Activated T-cell treated with anti-CD3 and anti-CD28 coated beads, Interleukin-2, amount 50 U/mL, for 24 hours (primary cell): ENCODE results near the gene WDR20.
"Not testable (repeated sequence)": the region's sequence is repeated elsewhere in the genome, so short reads cannot be mapped to it uniquely, and the experiment has no call there.

Experiments used
- DNase-seq: peaks from one replicate; pipeline ENCODE4 v3.0.0-alpha.2; 2020
- H3K27ac Mint-ChIP-seq: 2 replicates; pipeline ENCODE4 v1.8.0; 2020; ENCODE audit warnings: mild to moderate bottlenecking, mixed read lengths
- H3K27me3 Mint-ChIP-seq: 2 replicates; pipeline ENCODE4 v1.8.0; 2020; ENCODE audit warnings: mixed read lengths
- H3K36me3 Mint-ChIP-seq: 2 replicates; pipeline ENCODE4 v1.8.0; 2020; ENCODE audit warnings: low read depth, mixed read lengths
- H3K4me1 Mint-ChIP-seq: 2 replicates; pipeline ENCODE4 v1.8.0; 2020; ENCODE audit warnings: low read depth, mixed read lengths
- H3K4me3 Mint-ChIP-seq: 2 replicates; pipeline ENCODE4 v1.8.0; 2020; ENCODE audit warnings: mild to moderate bottlenecking, moderate library complexity, mixed read lengths
- H3K9me3 Mint-ChIP-seq: 2 replicates; pipeline ENCODE4 v1.8.0; 2020; ENCODE audit warnings: mixed read lengths

Gene WDR20

DNA sequence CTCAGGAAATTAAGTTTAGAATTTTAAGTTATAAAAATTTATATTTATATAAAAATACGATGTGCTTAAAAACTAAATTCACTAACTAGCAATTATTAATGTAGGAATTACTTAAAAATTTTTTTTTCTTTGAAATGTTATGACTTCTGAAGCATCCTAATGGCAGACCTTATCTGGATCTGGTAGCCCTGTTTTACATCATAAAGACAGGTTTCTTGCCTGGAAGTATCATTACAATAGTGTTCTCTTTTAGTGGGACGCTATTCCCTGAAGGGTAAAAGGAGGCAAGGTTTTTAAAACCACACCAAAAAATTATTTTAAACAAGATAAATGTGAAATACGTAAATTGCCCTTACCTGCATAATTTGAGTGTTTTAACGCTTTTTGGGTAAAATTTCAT, 2.1 kb downstream of the WDR20 start:
- H3K27ac Mint-ChIP-seq, result no peak overlapping the region
- no peaks in the 10 kb centered on the region for H3K27me3 Mint-ChIP-seq
- no peaks in the 10 kb centered on the region for H3K9me3 Mint-ChIP-seq
- no peak for DNase-seq
- peaks cover 51% of the 10 kb centered on the region for H3K36me3 Mint-ChIP-seq
- H3K4me3 Mint-ChIP-seq, result peak overlapping the region; percentile 4
- peaks cover 45% of the 10 kb centered on the region for H3K4me1 Mint-ChIP-seq

DNA sequence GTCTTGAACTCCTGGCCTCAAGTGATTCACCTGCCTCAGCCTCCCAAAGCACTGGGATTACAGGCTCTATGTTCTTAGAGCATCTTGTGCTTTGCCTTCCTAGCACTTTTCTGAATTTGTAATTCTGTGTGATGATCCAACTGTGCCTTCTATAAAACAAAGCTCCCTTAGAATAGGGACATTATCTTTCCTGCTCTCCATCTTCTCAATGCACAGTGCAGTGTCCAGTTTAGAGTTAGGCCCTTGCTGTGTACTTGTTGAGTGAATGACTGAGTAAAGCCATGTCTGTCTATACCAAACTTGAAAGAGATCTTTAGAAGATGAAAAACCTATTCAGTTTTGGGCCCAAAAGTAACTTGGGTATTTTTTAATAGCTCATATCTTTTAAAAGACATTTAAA, 5.2 kb downstream of the WDR20 start:
- H3K9me3 Mint-ChIP-seq, result no peaks in the 10 kb centered on the region
- no peaks in the 10 kb centered on the region for H3K27me3 Mint-ChIP-seq
- H3K4me3 Mint-ChIP-seq, result no peak overlapping the region
- peaks cover 54% of the 10 kb centered on the region for H3K36me3 Mint-ChIP-seq
- peaks cover 52% of the 10 kb centered on the region for H3K4me1 Mint-ChIP-seq
- no peak for DNase-seq
- H3K27ac Mint-ChIP-seq, result no peak overlapping the region

DNA sequence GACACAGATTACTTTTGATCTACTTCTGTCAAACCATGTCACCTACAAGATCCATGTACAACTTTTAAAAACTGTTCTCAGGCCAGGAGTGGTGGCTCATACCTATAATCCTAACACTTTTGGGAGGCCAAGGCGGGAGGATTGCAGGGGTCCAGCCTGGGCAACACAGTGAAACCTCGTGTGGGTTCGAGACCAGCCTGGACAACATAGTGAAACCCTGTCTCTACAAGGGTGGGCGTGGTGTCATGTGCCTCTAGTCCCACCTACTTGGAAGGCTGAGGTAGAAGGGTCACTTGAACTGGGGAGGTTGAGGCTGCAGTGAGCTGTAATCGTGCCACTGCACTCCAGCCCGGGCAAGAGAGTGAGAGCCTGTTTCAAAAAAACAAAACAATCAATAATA, 5.7 kb downstream of the WDR20 start:
- Mint-ChIP-seq H3K27ac (no peak overlapping the region), H3K4me3 (no peak overlapping the region), H3K4me1 (peaks cover 54% of the 10 kb centered on the region), H3K36me3 (peaks cover 52% of the 10 kb centered on the region), H3K27me3 (no peaks in the 10 kb centered on the region), H3K9me3 (no peaks in the 10 kb centered on the region)
- no peak for DNase-seq

DNA sequence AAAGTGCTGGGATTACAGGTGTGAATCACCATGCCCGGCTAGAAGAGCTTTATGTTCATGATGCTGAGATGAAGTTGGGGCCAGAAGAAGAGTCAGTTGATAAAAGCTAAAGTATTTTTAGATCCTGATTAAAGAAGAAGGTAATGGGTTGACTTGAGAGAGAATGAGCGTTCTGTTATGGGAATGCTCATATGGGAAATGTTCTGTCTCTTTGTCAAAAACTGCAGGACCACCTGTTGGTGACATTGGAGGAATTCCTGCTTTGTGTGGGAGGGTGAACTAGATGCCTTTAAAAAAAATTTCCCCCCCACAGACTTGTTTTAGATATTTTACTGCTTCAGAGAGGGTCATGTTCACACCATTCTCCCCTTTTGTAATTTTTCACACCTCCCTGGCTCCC, 6.7 kb downstream of the WDR20 start:
- H3K9me3 Mint-ChIP-seq, result no peaks in the 10 kb centered on the region
- no peak for DNase-seq
- H3K36me3 Mint-ChIP-seq, result peaks cover 56% of the 10 kb centered on the region
- peaks cover 46% of the 10 kb centered on the region for H3K4me1 Mint-ChIP-seq
- H3K27ac Mint-ChIP-seq, result peak overlapping the region; percentile 71
- no peaks in the 10 kb centered on the region for H3K27me3 Mint-ChIP-seq
- H3K4me3 Mint-ChIP-seq, result no peak overlapping the region

DNA sequence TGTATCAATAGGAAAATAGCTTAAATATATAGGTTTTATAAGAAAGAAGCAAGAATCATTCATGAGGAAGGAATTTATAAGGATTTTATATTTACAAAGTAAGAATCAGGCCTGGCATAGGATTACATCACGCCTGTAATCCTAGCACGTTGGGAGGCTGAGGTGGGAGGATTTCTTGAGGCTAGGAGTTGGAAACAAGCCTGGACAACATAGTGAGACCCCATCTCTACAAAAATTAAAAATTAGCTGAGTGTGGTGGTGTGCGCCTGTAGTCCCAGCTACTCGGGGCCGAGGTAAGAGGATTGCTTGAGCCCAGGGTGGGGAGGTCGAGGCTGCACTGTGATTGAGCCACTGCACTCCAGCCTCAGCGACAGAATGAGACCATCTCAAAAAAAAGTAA, 10.4 kb downstream of the WDR20 start:
- no peak overlapping the region for H3K27ac Mint-ChIP-seq
- H3K27me3 Mint-ChIP-seq, result no peaks in the 10 kb centered on the region
- no peaks in the 10 kb centered on the region for H3K9me3 Mint-ChIP-seq
- no peak for DNase-seq
- peaks cover 58% of the 10 kb centered on the region for H3K4me1 Mint-ChIP-seq
- H3K4me3 Mint-ChIP-seq, result no peak overlapping the region
- H3K36me3 Mint-ChIP-seq, result peaks cover 66% of the 10 kb centered on the region

DNA sequence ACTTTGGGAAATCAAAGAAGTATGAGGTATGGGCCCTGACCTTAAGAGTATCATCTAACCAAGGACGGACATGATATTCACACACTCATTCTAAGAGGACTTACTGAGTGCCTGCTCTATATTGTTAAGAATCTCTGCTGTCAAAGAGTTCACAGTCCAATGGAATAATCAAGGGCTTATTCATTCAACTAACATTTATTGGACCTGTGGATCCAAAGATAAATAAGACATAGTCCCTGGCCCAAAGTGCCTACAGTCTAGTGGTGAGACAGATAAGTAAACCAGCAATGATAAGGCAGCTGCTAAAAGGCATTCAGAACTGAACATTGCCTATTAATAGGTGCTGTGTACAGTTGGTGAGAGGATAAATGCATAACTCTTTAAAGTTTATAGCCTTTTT, 11.0 kb downstream of the WDR20 start:
- Mint-ChIP-seq H3K4me1 (peaks cover 54% of the 10 kb centered on the region), H3K27me3 (no peaks in the 10 kb centered on the region)

DNA sequence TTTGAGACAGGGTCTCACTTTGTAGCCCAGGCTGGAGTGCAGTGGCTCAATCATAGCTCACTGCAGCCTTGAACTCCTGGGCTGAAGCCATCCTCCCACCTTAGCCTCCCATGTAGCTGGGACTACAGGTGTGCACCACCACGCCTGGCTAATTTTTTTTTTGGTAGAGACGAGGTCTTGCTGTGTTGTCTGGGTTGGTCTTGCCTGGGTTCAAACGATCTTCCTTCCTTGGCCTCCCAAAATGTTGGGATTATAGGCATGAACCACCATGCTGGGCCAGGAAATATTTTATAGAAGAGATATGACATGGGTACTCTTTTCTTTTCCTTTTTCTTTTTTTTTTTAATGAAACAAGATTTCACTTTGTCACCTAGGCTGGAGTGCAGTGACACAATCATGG, 11.7 kb downstream of the WDR20 start:
- not testable (repeated sequence) for H3K4me3 Mint-ChIP-seq, H3K9me3 Mint-ChIP-seq, H3K27me3 Mint-ChIP-seq, H3K27ac Mint-ChIP-seq, DNase-seq
- H3K36me3 Mint-ChIP-seq, result peaks cover 61% of the 10 kb centered on the region
- H3K4me1 Mint-ChIP-seq, result peaks cover 49% of the 10 kb centered on the region

More for the DNA sequence above, 11.0 kb downstream of the WDR20 start:
- Mint-ChIP-seq H3K4me3 (no peak overlapping the region), H3K9me3 (no peaks in the 10 kb centered on the region), H3K36me3 (peaks cover 64% of the 10 kb centered on the region), H3K27ac (no peak overlapping the region)
- DNase-seq, result no peak

DNA sequence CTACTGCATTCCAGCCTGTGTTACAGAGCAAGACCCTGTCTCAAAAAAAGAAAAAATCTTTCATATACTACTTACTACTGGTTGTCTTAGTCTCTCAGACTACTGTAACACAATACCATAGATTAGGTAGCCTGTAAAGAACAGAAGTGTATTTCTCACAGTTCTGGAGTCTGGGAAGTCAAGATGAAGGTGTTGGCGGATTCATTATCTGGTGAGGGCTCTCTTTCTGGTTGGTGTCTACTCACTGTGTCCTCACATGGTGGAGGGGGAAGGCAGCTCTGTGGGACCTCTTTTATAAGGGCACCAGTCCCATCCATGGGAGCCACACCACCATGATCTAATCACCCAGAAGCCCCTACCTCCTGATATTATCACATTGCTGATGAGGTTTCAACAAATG, 14.4 kb downstream of the WDR20 start:
- Mint-ChIP-seq H3K27ac (peak overlapping the region; percentile 9), H3K27me3 (no peaks in the 10 kb centered on the region), H3K4me3 (no peak overlapping the region), H3K4me1 (peaks cover 52% of the 10 kb centered on the region), H3K9me3 (no peaks in the 10 kb centered on the region), H3K36me3 (peaks cover 61% of the 10 kb centered on the region)
- no peak for DNase-seq

DNA sequence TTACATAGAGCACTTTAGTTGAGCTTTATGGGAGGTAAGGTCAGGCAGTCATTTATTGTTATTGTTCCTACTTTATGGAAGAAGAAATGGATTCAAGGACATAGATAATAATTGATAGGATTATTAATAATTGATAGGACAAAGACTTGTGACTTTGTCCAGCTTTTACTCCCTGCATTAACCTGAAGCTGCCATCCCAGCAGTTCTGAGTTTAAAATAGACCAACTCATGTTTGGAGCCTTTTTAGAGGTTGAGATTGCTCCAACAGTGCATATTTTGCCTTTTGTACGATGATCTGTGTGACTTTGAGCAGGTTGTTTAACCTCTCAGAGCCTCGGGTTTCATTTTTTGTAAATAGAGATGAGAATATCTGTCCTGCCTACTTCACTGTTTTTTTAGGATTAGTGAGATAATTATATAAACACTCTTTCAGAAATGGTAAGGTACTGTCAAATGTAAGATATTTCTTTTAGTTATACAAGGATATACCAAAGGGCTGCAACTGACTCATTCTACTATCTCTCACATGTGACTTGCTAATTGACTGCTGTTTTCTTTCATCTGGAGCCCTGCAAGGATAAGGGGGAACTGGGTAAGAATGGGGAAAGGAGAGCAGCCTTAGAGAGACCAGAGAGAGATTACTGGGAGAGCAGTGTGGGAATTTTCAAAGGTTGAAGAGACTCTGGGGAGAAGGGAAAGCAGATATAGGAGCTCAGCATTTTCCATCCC, 15.3 kb downstream of the WDR20 start:
- no peaks in the 10 kb centered on the region for H3K27me3 Mint-ChIP-seq
- peaks cover 55% of the 10 kb centered on the region for H3K4me1 Mint-ChIP-seq
- H3K27ac Mint-ChIP-seq, result peak overlapping the region; percentile 9

DNA sequence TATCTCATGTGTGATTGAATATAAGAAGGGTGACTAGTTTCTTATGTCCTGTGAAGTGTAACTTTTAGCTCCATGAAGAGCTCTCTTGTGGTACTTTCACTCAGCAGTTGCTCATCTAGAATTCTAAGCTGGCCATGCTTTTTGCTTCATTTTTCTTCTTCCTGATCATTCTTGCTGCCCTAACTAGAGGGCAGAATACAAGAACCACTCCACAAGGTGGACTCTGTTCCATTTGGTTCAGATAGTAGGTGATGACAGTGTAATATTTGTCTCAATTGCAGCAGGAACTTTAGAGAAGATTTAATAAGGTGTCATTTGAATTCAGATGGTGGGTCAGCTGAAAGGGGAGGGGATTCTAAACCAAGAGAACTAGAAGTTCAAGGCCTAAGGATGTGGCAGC, 17.6 kb downstream of the WDR20 start:
- no peaks in the 10 kb centered on the region for H3K27me3 Mint-ChIP-seq
- peaks cover 50% of the 10 kb centered on the region for H3K4me1 Mint-ChIP-seq
- H3K27ac Mint-ChIP-seq, result peak overlapping the region; percentile 27
- H3K4me3 Mint-ChIP-seq, result no peak overlapping the region
- peaks cover 51% of the 10 kb centered on the region for H3K36me3 Mint-ChIP-seq
- H3K9me3 Mint-ChIP-seq, result no peaks in the 10 kb centered on the region
- DNase-seq, result no peak

More for the DNA sequence above, 15.3 kb downstream of the WDR20 start:
- Mint-ChIP-seq H3K36me3 (peaks cover 64% of the 10 kb centered on the region), H3K4me3 (no peak overlapping the region), H3K9me3 (no peaks in the 10 kb centered on the region)
- DNase-seq, result no peak

DNA sequence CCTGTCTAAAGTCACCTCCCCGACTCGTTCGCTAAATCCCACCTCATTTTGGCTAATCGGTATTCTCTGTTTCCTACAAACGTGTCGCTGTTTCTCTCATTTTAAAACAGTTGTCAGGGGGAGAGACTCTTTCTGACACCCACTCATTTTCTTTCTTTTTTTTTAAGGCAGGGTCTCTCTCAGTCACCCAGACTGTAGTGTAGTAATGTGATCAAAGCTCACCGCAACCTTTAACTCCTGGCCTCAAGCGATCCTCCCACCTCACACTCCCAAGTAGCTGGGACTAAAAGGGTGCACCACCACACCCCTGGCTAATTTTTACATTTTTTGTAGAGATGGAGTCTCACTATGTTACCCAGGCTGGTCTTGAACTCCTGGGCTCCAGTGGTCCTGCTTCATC, 19.1 kb downstream of the WDR20 start:
- Mint-ChIP-seq H3K27me3 (no peaks in the 10 kb centered on the region), H3K27ac (peak overlapping the region; percentile 22), H3K9me3 (no peaks in the 10 kb centered on the region), H3K4me3 (no peak overlapping the region), H3K36me3 (peaks cover 49% of the 10 kb centered on the region), H3K4me1 (peaks cover 52% of the 10 kb centered on the region)
- DNase-seq, result no peak

DNA sequence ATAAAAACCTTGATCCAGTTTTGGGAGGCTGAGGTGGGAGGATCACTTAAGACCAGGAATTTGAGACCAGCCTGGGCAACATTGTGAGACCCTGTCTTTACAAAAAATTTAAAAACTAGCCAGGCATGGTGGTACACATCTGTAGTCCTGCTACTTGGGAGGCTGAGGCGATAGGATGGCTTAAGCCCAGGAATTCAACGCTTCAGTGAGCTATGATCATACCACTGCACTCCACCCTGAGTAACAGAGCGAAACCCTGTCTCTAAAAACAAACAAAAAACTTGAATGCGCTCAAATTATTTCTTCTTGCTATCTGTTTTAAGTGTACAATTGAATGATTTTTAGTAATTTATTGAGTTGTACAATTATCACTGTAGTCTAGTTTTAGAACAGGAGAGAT, 20.1 kb downstream of the WDR20 start:
- Mint-ChIP-seq H3K4me1 (peaks cover 52% of the 10 kb centered on the region), H3K27ac (peak overlapping the region; percentile 28), H3K27me3 (no peaks in the 10 kb centered on the region), H3K9me3 (no peaks in the 10 kb centered on the region), H3K36me3 (peaks cover 53% of the 10 kb centered on the region), H3K4me3 (no peak overlapping the region)
- no peak for DNase-seq

DNA sequence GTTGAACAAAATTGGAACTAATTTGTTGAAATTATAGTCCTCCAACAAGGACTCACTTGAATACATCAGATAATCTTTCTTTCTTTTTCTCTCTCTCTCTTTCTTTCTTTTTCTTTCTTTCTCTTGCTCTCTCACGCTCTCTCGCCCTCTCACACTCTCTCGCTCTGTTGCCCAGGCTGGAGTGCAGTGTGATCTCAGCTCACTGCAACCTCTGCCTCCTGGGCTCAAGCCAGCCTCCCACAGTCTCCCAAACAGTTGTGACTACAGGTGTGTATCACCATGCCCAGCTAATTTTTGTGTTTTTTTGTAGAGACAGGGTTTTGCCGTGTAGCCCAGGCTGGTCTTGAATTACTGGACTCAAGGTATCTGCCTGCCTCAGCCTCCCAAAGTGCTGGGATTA, 22.8 kb downstream of the WDR20 start:
- Mint-ChIP-seq H3K4me3 (no peak overlapping the region), H3K27me3 (no peaks in the 10 kb centered on the region), H3K36me3 (peaks cover 53% of the 10 kb centered on the region)

DNA sequence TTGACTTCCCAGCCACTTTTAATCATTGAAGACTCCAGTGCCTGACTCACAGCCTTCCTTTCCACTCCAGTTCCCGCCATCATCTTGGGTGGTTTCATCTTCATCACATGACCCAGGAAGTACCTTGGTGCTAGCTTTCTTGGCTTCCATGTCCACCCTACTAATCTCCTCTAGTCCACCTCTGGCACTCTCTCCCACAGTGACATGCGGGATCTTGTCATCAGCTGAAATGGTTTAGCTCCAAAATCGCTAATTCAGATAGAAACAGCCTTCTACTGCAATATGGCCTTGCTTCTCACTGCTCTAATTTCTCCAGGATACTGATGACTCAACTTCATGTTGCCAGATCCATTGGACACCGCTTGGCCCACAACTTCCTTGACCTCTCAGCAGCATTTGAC, 24.5 kb downstream of the WDR20 start:
- no peak overlapping the region for H3K4me3 Mint-ChIP-seq
- H3K36me3 Mint-ChIP-seq, result peaks cover 55% of the 10 kb centered on the region
- DNase-seq, result no peak
- H3K9me3 Mint-ChIP-seq, result no peaks in the 10 kb centered on the region
- H3K27me3 Mint-ChIP-seq, result no peaks in the 10 kb centered on the region
- H3K4me1 Mint-ChIP-seq, result peaks cover 58% of the 10 kb centered on the region
- H3K27ac Mint-ChIP-seq, result peak overlapping the region; percentile 2

More for the DNA sequence above, 22.8 kb downstream of the WDR20 start:
- no peak for DNase-seq
- H3K4me1 Mint-ChIP-seq, result peaks cover 59% of the 10 kb centered on the region
- no peaks in the 10 kb centered on the region for H3K9me3 Mint-ChIP-seq
- H3K27ac Mint-ChIP-seq, result peak overlapping the region; percentile 28

DNA sequence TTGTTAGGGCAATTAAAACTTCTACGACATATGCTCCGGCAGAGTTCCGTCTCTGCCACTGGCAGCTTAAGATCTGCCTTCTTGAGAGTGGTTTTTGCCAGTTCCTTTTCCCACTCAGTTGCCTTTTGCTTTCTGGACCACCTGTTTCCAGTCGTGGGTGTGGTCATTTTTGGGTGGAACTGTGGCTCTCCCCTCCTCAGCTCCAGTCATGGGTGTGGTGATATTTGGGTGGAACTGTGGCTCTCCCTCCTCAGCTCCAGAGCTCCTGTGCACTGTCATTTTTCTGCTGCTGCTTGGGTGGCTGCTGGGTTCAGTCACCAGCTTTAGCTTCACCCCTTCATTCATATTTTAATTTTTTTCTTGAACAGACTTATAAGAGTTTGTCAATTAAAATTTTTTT, 25.3 kb downstream of the WDR20 start:
- DNase-seq, result no peak
- Mint-ChIP-seq H3K36me3 (peaks cover 55% of the 10 kb centered on the region), H3K27ac (peak overlapping the region; percentile 16), H3K4me1 (peaks cover 58% of the 10 kb centered on the region), H3K9me3 (no peaks in the 10 kb centered on the region), H3K4me3 (no peak overlapping the region), H3K27me3 (no peaks in the 10 kb centered on the region)

DNA sequence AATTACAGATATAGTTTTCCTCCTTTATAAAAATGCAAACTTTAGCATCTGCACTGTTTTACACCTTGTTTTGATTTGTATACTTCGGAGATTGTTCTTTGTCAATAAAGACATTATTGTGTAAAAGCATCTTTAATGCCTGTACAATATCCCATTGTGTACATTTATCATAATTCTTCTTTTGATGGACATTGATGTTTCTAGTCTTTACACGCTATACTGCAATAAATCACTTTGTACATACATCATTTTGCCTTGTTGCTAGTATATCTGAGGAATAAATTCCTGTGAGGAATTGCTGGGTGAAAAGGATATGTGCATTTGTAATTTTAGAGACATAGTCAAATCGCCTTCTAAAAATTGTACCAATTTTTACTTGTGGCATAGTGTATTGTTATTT, 30.4 kb downstream of the WDR20 start:
- H3K9me3 Mint-ChIP-seq, result no peaks in the 10 kb centered on the region
- DNase-seq, result no peak
- H3K4me3 Mint-ChIP-seq, result no peak overlapping the region
- no peaks in the 10 kb centered on the region for H3K27me3 Mint-ChIP-seq
- H3K4me1 Mint-ChIP-seq, result peaks cover 56% of the 10 kb centered on the region
- H3K36me3 Mint-ChIP-seq, result peaks cover 37% of the 10 kb centered on the region
- no peak overlapping the region for H3K27ac Mint-ChIP-seq
